GM18526 (cell line): ENCODE measurements around the gene ANO2.

Experiments used
- POLR2A ChIP-seq: IDR thresholded peaks from 3 replicates; pipeline ENCODE4 v1.6.1; 2011; ENCODE audit not compliant: insufficient read length; ENCODE audit errors: extremely low read depth

ANO2 gene

DNA sequence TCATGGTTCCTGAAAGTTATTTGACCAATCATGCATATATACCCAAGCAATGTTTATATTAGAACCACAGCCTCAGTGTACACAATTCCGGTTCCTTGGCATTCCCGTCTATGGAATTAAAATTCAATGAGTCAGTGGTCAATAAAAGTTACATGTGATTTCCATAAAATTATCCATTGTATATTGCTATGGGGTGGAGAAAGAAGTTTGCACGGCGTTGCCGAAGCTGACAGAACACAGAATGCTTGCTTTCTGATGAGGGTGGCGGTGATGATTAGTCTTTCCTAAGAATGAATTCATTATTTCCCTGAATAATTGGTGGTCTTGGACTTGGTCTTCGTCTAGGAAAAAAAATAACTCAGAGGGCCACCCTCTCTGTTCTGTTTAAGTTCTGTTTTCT is 214.1 kb downstream of the ANO2 start:
- no peak for TF ChIP-seq POLR2A

GRCh38 chr12:5723711-5724252 is 221.3 kb downstream of the ANO2 start:
- TF ChIP-seq POLR2A = no peak

DNA sequence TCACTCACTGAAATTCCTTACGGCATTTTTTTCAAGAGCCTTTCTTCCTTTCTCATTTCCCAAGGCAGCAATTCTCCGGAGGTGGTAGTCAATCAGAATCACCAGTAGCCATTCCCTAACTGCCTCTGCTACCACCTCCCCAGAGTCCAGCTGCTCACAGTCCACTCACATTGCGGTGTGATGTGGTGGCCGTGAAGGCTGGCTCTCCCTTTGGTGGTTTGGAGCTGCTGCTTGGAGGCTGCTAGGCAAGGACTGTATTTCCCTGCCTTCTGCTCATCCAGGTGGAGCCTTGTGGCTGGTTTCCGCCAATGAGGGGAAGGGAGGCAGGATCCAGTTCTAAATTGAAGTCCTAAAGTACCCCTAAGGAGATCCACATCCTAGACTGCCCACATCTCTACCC is 222.0 kb downstream of the ANO2 start:
- TF ChIP-seq POLR2A = no peak

DNA sequence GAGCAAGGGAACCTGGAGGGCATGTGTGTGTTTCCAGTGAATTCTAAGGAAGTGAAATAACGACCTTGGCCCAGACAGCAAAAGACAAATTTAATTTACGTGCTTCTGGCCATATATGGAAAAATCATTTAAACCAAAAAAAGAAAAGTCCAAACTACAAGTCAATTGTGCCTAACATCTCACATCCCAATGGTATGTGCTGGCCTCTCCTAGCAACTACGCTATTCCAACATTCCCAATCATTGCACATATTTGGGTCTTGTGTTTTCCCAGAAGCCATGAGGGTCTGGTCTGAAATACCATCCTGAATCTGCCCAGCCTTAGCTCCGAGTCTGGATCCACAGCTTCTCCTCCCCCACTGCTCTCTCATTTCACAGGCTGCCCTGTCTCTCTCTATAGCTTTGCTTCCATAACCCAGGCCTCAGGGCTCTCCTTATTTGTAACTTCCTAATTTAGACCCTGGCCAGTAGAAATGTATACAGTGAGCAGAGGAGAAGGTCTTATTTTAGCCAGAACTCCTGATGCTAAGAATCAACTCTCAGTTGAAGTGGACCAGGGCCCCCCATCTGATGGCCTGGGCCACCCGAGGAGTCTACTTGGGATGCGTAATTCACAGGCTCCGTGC is 224.6 kb downstream of the ANO2 start:
- TF ChIP-seq POLR2A = no peak

DNA sequence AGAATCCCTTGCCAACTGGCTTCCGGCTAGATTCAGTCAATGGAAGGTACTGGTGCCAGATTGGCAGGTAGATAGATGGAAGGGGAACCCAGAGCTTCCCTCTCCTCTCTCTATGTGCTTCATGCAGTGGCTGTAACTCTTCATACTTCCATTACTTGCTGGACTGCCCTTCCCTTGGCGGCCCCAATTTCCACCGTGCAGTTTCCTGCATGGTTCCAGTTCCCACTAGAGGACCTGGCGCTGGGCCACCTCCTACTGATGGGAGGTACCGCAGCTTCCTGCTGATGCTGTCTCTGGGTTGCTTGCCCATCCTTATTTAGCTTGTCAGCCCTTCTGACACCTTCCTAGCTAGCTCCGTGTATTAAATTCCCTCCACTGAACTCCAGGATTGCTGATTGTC is 226.4 kb downstream of the ANO2 start:
- TF ChIP-seq POLR2A = no peak

GRCh38 chr12:5718073-5718472 is 227.0 kb downstream of the ANO2 start:
- no peak for TF ChIP-seq POLR2A

DNA sequence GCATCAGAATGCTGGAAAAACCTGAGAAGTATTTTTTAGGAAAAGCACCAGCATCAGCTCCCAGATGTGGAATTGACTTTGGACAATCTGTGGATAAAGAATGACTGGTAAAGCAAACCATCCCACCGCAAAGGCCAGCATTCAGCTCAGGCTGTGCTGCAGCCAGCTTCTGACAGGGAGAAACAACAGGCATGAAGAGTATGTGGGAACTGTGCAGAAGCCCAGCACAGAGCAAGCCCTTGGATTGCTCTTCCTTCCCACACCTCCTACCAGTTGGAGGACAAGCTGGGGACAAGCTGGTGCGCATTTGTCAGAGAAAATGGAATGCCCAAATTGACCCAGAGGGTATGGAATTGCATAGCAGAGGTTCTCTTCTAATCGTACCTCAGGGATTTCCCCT is 228.1 kb downstream of the ANO2 start:
- no peak for TF ChIP-seq POLR2A

- no peak for TF ChIP-seq POLR2A
These were observed 228.9 kb downstream of the ANO2 start for GRCh38 chr12:5716201-5716600.

GRCh38 chr12:5715021-5715420 is 230.0 kb downstream of the ANO2 start:
- no peak for TF ChIP-seq POLR2A

- TF ChIP-seq POLR2A = no peak
These were observed 231.4 kb downstream of the ANO2 start for GRCh38 chr12:5713599-5714081.

GRCh38 chr12:5710260-5710878 is 234.7 kb downstream of the ANO2 start:
- no peak for TF ChIP-seq POLR2A

- TF ChIP-seq POLR2A = no peak
These were observed 236.7 kb downstream of the ANO2 start for GRCh38 chr12:5708371-5708770.

- TF ChIP-seq POLR2A = no peak
These were observed 238.8 kb downstream of the ANO2 start for GRCh38 chr12:5706247-5706646.

DNA sequence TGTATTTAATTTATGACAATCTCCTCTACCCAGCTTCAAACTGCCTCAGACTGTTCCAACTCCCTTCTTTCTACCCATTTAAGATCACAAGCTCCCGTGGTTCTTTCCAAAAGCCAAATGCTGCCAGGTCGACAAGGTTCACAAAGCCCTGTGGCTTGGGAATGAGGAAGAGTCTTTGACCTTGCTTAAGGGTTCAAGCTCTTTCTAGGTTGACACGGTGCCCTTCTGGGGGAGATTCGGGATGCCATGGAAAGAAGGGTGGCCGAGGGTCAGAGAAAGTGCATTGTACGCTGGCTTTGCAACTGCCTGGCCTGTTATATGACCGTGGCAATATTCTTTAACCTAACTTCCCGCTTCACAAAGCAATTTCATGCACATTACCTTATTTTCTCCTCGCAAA is 239.3 kb downstream of the ANO2 start:
- TF ChIP-seq POLR2A = no peak

DNA sequence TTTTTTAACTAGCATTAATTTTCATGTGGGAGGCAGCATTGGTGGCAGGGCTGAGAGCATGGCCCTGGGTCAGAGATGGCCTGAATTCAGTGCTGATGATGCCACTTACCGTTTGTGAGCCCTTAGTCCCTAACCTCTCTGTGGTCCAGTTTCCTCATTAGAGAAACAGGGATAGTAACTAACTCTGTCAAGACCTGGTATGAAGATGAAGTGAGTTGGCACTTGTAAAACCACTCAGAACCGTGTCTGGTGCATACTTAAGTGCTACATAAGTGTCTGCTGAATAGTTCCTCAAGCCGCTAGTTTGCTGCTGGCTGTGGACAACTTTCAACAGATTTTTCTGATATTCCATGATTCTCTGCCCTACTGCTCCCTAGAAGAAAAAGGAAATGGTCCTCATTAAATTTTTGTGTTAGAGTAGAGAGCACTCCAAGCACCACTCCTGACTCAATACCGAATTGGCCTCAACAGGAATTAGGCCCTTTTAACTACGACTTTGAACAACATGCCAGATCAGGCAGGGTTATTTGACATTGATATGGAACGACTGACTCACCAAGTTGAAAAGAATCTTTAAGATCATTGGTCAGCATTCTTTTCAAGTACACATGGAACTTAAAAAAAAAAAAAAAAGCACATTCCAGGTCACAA is 250.2 kb downstream of the ANO2 start:
- no peak for TF ChIP-seq POLR2A

- no peak for TF ChIP-seq POLR2A
These were observed 252.2 kb downstream of the ANO2 start for GRCh38 chr12:5692850-5693249.

DNA sequence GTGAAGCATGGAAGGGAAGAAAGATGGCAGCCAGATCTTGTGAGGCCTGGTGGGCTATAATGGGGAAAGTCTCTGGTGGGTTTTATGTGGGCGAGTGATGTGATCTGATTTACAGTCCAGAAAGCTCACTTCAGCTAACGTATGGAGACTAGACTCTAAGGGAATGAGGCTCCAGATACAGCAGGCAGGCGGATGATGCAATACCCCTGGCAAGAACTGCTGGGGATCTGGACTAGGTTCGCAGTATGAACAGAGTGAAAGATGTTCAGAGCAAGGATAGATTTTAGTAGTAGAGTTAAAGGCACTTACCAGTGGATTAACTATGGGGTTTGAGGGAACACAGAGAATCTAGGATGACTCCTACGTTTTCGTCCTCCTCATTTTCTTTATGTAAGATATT is 253.1 kb downstream of the ANO2 start:
- TF ChIP-seq POLR2A = no peak

DNA sequence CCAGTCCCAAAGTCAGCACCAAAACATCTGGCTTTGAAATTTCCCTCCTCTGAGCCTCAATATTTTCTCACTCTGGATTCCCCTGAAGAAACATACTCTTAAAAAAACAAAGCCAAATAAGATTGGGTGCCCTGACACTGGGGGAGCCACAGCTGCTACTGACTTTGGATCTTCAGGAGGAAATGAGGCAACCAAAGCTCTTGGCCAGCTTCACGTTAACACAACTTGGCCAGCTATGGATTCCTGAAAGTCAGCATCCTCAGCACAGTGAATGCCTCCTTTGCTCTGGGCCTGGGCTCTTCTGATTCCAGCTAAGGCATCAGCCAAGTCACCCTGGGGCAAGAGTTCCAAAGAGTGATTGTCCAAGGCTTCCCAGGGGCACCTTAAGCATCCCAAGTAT is 254.8 kb downstream of the ANO2 start:
- TF ChIP-seq POLR2A = no peak
